Left colon (tissue), 2 donors: ENCODE data around the gene ESYT1. TPM values are rescaled to one million over a fixed set of nuclear protein-coding genes. Genes with fewer than 3 reads are reported as not detected.

Experiments
- ATAC-seq: fragments of 200-7000 bp; cut with Tn5 transposase; one replicate; pipeline ENCODE4 v1.9.1; 2020; ENCODE audit warnings: mild to moderate bottlenecking, moderate library complexity
- DNase-seq, 2 donors: peaks; one replicate each; pipeline ENCODE4 v3.0.0-alpha.2; 2020
- intact Hi-C, 2 donors: fragments of 100-400 bp; cut with DNase I in 1 of 2; cut with micrococcal nuclease in 1 of 2; formaldehyde crosslinking; loops; one replicate each; pipeline versions ENCODE4 v1.11.2 to v1.14.0; 2022; cut with DNase I, micrococcal nuclease
- total RNA-seq, 2 donors: library from RNA; stranded (reverse); fragmentation: NEBNext Ultra II Directional; extraction: Animal tissue kit (Norgen Biotek cat#: 25700); gene quantifications; one replicate each; pipeline ENCODE4 v1.2.1, GENCODE V29; 2021
- donor health status: DM: no; HTN: no; CAD: no.
- donor health status: DM: yes; HTN: yes; CAD: no.

Gene ESYT1
- total RNA-seq, 2 donors from 2014 or later, result 44.4 to 48.6 TPM

- no peak for DNase-seq
- intact Hi-C loops, result loop anchor here in 1 of 2 donors (10.0 kb wide), 1 partner anchor 63 kb away; the partner anchor contains the start of gene SMARCC2
- no peak for ATAC-seq
These were observed 6.7 kb upstream of the ESYT1 start for GRCh38 chr12:56121204-56121870.

GRCh38 chr12:56122637-56123036 is 5.4 kb upstream of the ESYT1 start:
- no peak for ATAC-seq
- intact Hi-C loops, result loop anchor here in 1 of 2 donors (10.0 kb wide), 1 partner anchor 62 kb away; the partner anchor contains the start of gene SMARCC2
- no peak for DNase-seq

- ATAC-seq (no peak), DNase-seq (no peak)
- intact Hi-C loops, result loop anchor here in 1 of 2 donors (10.0 kb wide), 1 partner anchor 61 kb away; the partner anchor contains the start of gene SMARCC2
These were observed 3.9 kb upstream of the ESYT1 start for GRCh38 chr12:56124133-56124532.

GRCh38 chr12:56126732-56127239 is 1.3 kb upstream of the ESYT1 start:
- DNase-seq (no peak), ATAC-seq (no peak)
- intact Hi-C loops, result loop anchor here in 1 of 2 donors (5.0 to 10.0 kb wide), 2 partner anchors 36 to 58 kb away; partner anchors contain the start of gene SMARCC2

- DNase-seq (no peak), ATAC-seq (no peak)
- intact Hi-C loops, result loop anchor here in 1 of 2 donors (5.0 to 10.0 kb wide), 2 partner anchors 35 to 57 kb away; partner anchors contain the start of gene SMARCC2
These were observed 581 bp upstream of the ESYT1 start for GRCh38 chr12:56127485-56127887.

GRCh38 chr12:56128670-56129205 is 671 bp downstream of the ESYT1 start:
- intact Hi-C loops, result loop anchor here in 1 of 2 donors (5.0 to 10.0 kb wide), 2 partner anchors 34 to 56 kb away; partner anchors contain the start of gene SMARCC2
- DNase-seq (no peak), ATAC-seq (peak; percentile 6)

- intact Hi-C loops, result loop anchor here in 1 of 2 donors (5.0 to 10.0 kb wide), 2 partner anchors 33 to 55 kb away; partner anchors contain the start of gene SMARCC2
- ATAC-seq (peak; percentile 37), DNase-seq (peak; percentile 75 to 81)
These were observed 1.3 kb downstream of the ESYT1 start for GRCh38 chr12:56129206-56129941.

- no peak for ATAC-seq
- no peak for DNase-seq
- intact Hi-C loops, result loop anchor here in 1 of 2 donors (5.0 to 10.0 kb wide), 2 partner anchors 32 to 55 kb away; partner anchors contain the start of gene SMARCC2
These were observed 2.0 kb downstream of the ESYT1 start for GRCh38 chr12:56129942-56130495.

GRCh38 chr12:56130876-56131275 is 2.8 kb downstream of the ESYT1 start:
- ATAC-seq, result no peak
- DNase-seq, result no peak
- intact Hi-C loops, result no loop called here

- ATAC-seq (no peak), DNase-seq (no peak)
- intact Hi-C loops, result no loop called here
These were observed 6.8 kb downstream of the ESYT1 start for GRCh38 chr12:56134897-56135296.

GRCh38 chr12:56137853-56138571 is 9.9 kb downstream of the ESYT1 start:
- intact Hi-C loops, result no loop called here
- DNase-seq (no peak), ATAC-seq (no peak)

- peak in 1 of 2 donors; percentile 23 for DNase-seq
- intact Hi-C loops, result no loop called here
- no peak for ATAC-seq
These were observed 14.1 kb downstream of the ESYT1 start for GRCh38 chr12:56141946-56142784.

GRCh38 chr12:56143217-56143616 is 15.2 kb downstream of the ESYT1 start:
- ATAC-seq, result no peak
- peak in 1 of 2 donors; percentile 24 for DNase-seq

GRCh38 chr12:56143870-56144269 is 15.8 kb downstream of the ESYT1 start:
- ATAC-seq (peak; percentile 65), DNase-seq (no peak)
- intact Hi-C loops, result no loop called here

More at GRCh38 chr12:56143217-56143616, 15.2 kb downstream of the ESYT1 start:
- intact Hi-C loops, result no loop called here

- no peak for DNase-seq
- intact Hi-C loops, result no loop called here
- ATAC-seq, result no peak
These were observed 17.1 kb downstream of the ESYT1 start for GRCh38 chr12:56145217-56145616.

GRCh38 chr12:56146492-56147460 is 18.7 kb downstream of the ESYT1 start:
- ATAC-seq (peak; percentile 87), DNase-seq (peak in 1 of 2 donors; percentile 63)
- intact Hi-C loops, result no loop called here
